ENCODE results near the gene RXRB.
A peak's percentile ranks its signal among the peaks of the same experiment; 100 is the strongest.

Gene RXRB

DNA sequence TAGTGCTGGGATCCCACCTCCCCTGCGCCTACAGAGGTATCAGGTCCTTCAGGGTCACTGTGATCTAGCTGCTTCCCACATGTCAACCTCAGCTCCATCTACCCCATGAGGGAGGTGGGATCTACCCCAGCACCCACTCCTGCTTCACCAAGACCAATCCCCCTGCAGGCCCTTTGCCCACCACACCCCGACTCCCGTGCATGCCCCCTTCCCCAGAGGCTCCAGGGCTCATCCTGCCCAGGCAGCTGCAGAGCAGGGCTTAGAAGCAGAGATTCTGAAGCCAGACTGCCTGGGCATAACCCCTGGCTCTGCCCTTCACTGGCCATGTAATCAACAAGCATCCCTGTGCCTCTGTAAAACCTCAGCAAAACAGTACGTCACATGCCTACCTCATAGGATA lies 25.7 kb downstream of the RXRB start:
- no peak for DNase-seq

GRCh38 chr6:33173535-33174180 lies 26.8 kb downstream of the RXRB start:
- no peak for DNase-seq

DNA sequence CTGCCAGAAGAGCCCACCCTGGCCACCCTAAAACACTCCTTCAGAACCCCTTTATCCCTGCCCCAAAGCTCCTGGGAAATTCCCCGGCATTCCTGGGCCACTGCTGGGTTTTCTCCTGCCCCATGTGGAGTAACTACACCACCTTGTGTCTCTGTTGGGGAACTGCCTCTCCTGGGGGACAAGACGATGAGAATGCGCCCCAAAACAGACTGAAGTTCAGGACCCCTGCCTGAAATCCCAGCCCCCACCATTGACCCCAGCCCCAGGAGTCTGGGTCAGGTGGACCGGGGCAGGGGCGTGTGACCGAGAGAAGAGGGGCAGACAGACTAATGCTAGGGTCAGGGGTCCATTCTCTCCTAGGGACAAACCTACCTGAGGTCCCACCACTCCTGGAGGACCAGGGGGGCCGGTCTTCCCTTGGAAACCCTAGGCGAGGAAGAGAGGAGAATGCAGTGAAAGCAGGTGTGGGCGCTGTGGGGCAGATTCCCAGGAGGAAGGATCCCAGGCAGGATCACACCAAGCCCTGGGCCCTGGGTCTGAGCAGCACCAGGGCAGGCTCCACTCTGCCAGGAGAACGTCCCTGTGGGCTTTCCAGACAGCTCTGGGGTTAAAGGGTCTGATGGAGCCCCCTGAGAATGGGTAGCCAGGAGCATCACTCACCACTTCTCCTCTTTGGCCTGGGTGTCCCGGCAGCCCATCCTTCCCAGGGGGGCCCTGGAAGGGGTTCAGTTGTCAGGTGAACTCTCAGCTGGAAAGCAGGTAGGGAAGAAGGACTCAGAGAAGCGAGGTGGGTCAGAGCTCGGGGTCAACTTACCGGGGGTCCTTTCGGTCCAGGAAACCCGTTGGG lies 27.6 kb downstream of the RXRB start:
- peak; percentile 31 for DNase-seq

GRCh38 chr6:33171880-33172687 lies 28.4 kb downstream of the RXRB start:
- no peak for DNase-seq

GRCh38 chr6:33171016-33171879 lies 29.2 kb downstream of the RXRB start:
- DNase-seq: no peak

DNA sequence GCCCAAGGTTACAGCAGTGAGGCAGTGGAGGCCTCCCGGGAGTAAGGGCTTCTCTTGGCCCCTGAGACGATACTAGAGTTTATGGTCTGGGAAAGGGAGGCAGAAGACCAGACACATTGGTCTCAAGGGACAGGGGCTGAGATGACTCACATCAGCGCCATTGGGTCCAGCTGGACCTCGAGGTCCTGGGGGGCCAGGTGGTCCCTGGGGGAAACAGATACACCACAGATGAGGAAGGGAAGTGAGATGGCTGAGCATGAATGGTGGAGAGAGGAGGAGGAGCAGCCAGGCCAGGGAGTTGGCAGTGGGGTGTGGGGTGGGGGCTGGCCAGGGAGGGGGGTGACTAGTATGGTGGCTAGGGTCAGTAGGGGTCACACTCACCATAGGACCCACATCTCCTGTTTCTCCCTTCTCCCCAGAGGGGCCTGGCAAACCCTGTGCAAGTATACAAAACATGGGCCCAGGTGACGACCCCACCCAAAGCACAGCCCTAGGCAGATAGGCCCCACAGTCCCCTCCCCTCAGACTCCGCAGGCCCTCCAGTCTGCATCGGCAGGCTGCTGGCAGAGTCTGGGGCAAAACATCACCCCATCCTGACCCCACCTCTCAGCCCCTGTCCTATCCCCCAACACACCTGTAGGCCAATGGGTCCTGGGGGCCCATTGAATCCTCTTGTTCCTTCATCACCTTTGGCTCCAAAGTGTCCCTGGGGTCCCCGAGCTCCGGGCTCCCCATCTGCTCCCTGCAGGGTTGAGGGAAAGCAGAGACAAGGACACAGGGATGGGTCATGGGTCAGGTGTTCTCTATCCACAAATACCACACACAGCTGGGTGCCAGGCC lies 30.1 kb downstream of the RXRB start:
- DNase-seq: no peak

DNA sequence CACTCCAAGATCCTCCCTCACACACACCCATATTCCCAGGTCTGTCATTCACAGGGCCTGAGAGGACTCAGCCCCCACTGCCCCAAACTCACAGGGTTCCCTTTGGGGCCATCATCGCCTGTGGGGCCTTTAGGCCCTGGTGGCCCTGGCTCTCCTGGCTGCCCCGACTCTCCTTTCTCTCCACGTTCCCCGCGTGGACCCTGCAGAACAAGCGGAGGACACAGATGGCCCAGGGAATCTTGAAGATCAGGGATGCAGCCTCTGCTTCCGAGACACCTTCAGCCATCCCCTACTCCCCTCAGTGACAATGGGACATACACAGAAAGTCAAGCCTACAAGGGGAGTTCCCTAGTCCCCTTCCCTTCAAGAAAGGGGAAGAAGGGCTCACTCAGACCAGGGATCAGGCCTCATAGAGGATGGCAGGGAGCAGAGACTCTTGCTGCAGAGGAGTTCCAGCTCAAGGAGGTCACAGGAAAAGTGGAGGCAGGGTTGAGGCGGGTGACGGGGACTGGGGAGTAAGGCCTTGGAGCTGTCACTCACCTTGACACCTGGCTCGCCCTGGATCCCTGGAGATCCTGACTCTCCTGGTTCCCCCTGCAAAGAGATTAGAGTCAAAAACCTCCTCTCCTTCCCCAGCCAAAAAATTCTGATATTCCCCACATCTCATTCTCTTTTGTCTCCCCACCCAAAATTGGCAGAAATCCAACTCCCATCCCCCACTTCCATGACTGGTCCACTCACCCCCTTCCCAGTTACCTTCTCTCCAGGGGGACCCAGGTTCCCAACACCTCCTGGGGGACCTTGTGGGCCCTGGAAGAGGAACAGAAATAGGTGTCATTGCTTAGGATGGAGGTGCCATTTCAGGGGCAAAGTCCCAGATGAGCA lies 30.9 kb downstream of the RXRB start:
- no peak for DNase-seq

GRCh38 chr6:33168639-33169038 lies 31.8 kb downstream of the RXRB start:
- no peak for DNase-seq

DNA sequence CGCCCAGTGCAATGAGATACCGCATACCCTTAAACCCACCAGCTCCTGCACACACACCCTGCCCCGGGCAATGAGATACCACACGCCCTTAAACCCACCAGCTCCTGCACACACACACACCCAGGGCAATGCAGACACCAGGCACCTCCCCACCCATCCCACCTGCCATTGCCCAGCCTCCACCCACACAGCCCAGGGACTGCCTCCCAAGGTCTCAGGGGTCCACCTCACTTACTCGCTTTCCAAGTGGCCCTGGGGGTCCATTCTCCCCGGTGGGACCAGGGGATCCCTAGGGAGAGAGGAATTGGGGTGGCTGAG lies 32.2 kb downstream of the RXRB start:
- DNase-seq: no peak

- DNase-seq: no peak
Measured at GRCh38 chr6:33167374-33168283, 32.8 kb downstream of the RXRB start.

GRCh38 chr6:33166811-33167210 lies 33.7 kb downstream of the RXRB start:
- no peak for DNase-seq

DNA sequence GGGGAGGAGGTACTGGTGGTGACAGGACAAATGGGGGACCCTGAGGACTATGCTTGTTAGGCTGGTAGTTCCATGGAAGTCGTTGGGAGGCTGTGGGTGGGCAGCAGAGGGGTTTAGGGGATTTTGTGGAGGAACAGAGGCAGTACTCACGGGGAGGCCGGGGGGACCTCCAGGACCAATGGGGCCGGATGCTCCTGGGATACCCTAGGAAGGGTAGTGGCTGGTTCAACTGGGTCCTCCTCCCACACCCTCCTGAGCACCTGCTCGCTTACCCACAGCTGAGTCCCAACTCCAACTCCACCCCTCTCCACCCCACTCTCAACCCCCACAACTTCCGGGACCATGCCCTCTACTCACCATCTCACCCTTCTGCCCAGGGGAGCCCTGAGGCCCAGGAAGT lies 34.1 kb downstream of the RXRB start:
- DNase-seq: no peak

GRCh38 chr6:33165581-33166258 lies 34.7 kb downstream of the RXRB start:
- no peak for DNase-seq

GRCh38 chr6:33164665-33165373 lies 35.6 kb downstream of the RXRB start:
- DNase-seq: peak; percentile 15

DNA sequence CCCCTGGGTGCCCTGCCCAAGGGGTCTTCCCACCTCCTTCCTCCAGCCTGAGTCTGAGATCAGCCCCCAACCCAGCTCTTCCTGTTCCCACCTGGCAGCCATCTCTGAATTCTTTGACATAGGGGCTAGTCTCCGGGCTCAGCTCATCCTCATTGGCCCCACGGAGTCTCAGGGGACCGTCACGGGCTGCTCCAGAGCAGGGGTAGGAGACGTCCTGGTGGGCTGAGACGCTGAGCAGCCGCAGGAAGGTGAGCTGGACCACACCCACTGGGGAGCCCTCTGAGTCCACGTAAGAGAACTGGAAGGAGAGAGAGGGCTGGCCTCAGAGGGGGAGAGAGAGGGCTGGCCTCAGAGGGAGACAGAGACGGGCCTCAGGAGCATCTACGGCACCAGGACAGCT lies 36.3 kb downstream of the RXRB start:
- no peak for DNase-seq

DNA sequence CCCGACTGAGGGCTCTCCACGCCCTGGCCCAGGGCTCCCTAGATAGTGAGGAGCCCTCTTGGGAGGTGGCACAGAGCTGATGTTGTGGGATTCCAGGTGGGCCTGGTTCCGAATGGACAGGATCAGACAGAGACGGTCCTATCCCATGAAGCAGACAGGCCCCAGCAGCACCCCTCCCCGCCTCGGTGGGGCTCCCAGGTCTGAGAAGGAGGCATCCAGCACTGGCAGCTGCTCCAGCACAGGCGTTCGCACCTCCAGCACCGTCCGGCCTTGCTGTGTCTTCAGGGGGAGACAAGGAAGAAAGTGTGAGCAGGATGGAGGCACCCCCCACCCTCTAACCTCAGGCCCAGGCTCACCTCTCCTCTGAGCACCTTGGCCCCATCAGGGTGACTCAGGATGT lies 36.9 kb downstream of the RXRB start:
- no peak for DNase-seq

DNA sequence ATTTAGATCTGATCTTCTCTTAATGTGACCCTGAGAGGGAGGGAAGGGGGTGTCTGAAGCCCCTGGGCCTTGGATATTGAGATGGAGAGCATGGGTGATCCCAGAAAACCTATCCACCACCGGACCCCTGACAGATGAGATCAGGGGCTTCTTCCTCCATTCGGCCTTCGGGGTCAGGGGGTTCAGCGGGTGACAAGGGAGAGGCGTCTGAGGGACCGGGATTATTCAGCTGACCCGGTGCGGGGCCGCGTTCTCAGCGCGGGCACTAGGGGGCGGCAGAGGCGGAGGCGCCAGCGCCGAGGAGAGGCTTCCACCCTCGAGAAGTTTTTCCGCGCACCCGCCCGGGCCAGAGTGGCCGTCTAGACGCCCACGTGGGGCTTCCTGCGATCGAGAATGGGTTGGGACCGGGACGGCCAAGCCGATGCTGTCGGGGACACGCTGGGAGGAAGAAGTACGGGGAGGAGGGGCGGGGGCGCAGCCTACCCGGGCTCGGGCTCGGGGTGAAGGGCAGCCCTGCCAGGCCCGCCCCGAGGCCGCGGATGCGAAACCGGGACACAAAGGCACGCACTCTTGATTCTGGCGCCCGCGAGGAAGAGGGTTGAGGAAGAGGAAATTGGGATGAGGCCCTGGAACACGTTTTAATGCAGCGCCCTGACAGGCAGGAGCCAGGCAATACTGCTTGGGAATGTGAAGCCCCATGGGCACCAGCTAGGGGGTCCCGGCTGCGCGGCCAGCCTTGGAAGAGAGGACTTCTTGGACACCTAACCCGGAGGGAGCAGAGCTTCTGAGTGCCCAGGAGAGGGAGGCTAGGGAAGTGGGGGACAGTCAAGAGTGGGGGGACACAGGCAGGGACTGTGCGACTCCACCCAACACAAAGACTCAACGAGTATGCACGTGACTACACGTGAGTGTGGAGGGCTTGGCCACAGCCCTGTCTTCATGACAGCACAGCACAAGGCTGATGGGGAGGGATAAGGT lies 38.8 kb downstream of the RXRB start:
- peak; percentile 67 for DNase-seq

Data from NCI-H69 (cell line).